Pancreas (tissue), 10 donors: ENCODE results near the gene PER1. TPM values are rescaled to one million over a fixed set of nuclear protein-coding genes. Genes with fewer than 3 reads are reported as not detected.
A peak's percentile ranks its signal among the peaks of the same experiment; 100 is the strongest.

Source experiments
- ATAC-seq, 4 donors: fragments of 200-7000 bp; cut with Tn5 transposase; one replicate each; pipeline versions ENCODE4 v1.8.0 to v1.9.1; 2020; ENCODE audit warnings: mild to moderate bottlenecking in 4 of 4, moderate library complexity in 4 of 4
- DNase-seq, 6 donors: peaks; one replicate each; pipeline ENCODE4 v3.0.0-alpha.2; 2020
- FAIRE-seq: peaks from 2 replicates; lab custom pipeline; 2012; peaks lifted over from hg19 to GRCh38; lab: Jason Lieb, UNC
- H3K27ac ChIP-seq, 4 donors: fragments of 200-600 bp; sonication (generic); 1 replicate in 3 of 4; 2 replicates in 1 of 4; pipeline versions ENCODE4 v1.5.0 to v1.8.0; 2020
- H3K27me3 ChIP-seq, 4 donors: fragments of 200-600 bp; one replicate each; pipeline ENCODE4 v1.8.0; 2021
- H3K36me3 ChIP-seq, 3 donors: fragments of 200-600 bp; sonication (generic) in 1 of 3; one replicate each; pipeline versions ENCODE4 v1.5.0 to v1.8.0; 2020 to 2021
- H3K4me1 ChIP-seq, 3 donors: fragments of 200-600 bp; one replicate each; pipeline ENCODE4 v1.8.0; 2021
- H3K4me3 ChIP-seq, 4 donors: fragments of 200-600 bp; sonication (generic) in 2 of 4; one replicate each; pipeline versions ENCODE4 v1.5.0 to v1.8.0; 2020 to 2021
- H3K9me3 ChIP-seq, 4 donors: fragments of 200-600 bp; one replicate each; pipeline ENCODE4 v1.8.0; 2021
- WGBS, 2 donors: extraction: QIAGEN DNeasy Blood & Tissue Kit; methylation state at CpG; one replicate each; pipeline ENCODE4 v1.1.7; 2013; 5-methylcytosine and 5-hydroxymethylcytosine counted together
- intact Hi-C, 3 donors: fragments of 100-400 bp; cut with DNase I; formaldehyde crosslinking; loops; one replicate each; pipeline versions ENCODE4 v1.11.1 to v1.14.2; 2022
- polyA plus RNA-seq, 2 donors: library from polyadenylated mRNA; stranded (reverse); fragments of 200-250 nt; gene quantifications; one replicate each; pipeline ENCODE4 v1.2.3, GENCODE V29; 2013
- total RNA-seq, 6 donors: library from RNA; stranded (reverse); fragmentation: NEBNext Ultra II Directional in 4 of 6; extraction: Animal tissue kit (Norgen Biotek cat#: 25700) in 4 of 6; gene quantifications; one replicate each; pipeline versions ENCODE4 v1.2.1 to v1.2.4, GENCODE V29; 2021 to 2023
- TF ChIP-seq, protein P1 (sequence below), 4 donors: fragments of 200-600 bp; sonication (generic) in 3 of 4; IDR thresholded peaks; one replicate each; pipeline versions ENCODE4 v1.5.0 to v1.8.0; 2021; ENCODE audit warnings: antibody characterized with exemption in 4 of 4
- donor health status: healthy with polysubstance abuse.
- donor health status: DM: no; HTN: no; CAD: no; lungs with moderate emphysema.
- donor health status: DM: no; HTN: no; CAD: no.
- donor health status: control.
- donor health status: control.
- donor health status: Bipolar disorder and iron deficiency.
- donor health status: DM: yes; HTN: yes; CAD: no.
- donor health status: DM: no; HTN: no; CAD: no.
- donor health status: DM: no; HTN: no; CAD: no.
- donor health status: DM: yes; HTN: yes; CAD: no.

The PER1 gene
- total and polyA plus RNA-seq, 8 donors: 17.5 to 158 (median 95.1) TPM

DNA sequence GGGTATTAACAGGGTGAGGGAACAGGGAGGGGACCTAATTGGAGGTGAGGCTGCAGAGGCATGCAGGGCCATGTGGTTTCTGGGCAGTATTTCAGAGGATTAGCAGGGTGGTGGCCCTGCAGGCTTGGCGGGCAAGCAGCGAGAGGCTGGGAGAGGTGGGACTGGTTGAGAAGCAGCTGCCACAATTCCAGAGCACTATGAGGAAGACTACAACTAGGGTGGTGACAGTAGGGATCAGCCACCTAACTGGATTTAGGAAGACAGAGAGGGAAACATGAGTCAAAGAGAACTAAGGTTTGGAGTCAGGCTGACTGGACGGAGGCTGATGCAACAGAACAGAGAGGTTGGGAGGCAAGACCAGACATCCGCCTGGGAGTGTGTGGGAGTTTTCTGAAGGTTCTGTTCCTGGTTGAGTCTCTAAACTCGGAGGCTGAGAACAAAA is 46.2 kb downstream of the PER1 start:
- intact Hi-C loops: no loop called here
- FAIRE-seq (no peak), ATAC-seq (no peak), DNase-seq (no peak)
- WGBS, 2 donors: 72 to 78% methylated on average over 5 of the region's 5 CpGs
- no peaks in the 10 kb centered on the region for H3K27me3 ChIP-seq
- no peak overlapping the region for H3K27ac ChIP-seq
- no peak overlapping the region for H3K4me3 ChIP-seq
- TF ChIP-seq, protein P1, sequence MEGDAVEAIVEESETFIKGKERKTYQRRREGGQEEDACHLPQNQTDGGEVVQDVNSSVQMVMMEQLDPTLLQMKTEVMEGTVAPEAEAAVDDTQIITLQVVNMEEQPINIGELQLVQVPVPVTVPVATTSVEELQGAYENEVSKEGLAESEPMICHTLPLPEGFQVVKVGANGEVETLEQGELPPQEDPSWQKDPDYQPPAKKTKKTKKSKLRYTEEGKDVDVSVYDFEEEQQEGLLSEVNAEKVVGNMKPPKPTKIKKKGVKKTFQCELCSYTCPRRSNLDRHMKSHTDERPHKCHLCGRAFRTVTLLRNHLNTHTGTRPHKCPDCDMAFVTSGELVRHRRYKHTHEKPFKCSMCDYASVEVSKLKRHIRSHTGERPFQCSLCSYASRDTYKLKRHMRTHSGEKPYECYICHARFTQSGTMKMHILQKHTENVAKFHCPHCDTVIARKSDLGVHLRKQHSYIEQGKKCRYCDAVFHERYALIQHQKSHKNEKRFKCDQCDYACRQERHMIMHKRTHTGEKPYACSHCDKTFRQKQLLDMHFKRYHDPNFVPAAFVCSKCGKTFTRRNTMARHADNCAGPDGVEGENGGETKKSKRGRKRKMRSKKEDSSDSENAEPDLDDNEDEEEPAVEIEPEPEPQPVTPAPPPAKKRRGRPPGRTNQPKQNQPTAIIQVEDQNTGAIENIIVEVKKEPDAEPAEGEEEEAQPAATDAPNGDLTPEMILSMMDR (IDR thresholded peaks at IDR 0.05): no peak
- H3K4me1 ChIP-seq: peaks cover 0 to 4% (median 0%) of the 10 kb centered on the region in 3 donors
- H3K9me3 ChIP-seq: no peaks in the 10 kb centered on the region
- no peaks in the 10 kb centered on the region for H3K36me3 ChIP-seq

GRCh38 chr17:8104911-8105310 is 47.3 kb downstream of the PER1 start:
- H3K4me1 ChIP-seq: peaks cover 0 to 3% (median 0%) of the 10 kb centered on the region in 3 donors
- ATAC-seq: no peak
- TF ChIP-seq, protein P1 (IDR thresholded peaks at IDR 0.05): no peak
- FAIRE-seq: no peak
- H3K9me3 ChIP-seq: no peaks in the 10 kb centered on the region
- intact Hi-C loops: no loop called here
- no peaks in the 10 kb centered on the region for H3K36me3 ChIP-seq
- H3K4me3 ChIP-seq: no peak overlapping the region
- no peaks in the 10 kb centered on the region for H3K27me3 ChIP-seq
- no peak overlapping the region for H3K27ac ChIP-seq
- no peak for DNase-seq
- WGBS, 2 donors: 69 to 77% methylated on average over 8 of the region's 8 CpGs

DNA sequence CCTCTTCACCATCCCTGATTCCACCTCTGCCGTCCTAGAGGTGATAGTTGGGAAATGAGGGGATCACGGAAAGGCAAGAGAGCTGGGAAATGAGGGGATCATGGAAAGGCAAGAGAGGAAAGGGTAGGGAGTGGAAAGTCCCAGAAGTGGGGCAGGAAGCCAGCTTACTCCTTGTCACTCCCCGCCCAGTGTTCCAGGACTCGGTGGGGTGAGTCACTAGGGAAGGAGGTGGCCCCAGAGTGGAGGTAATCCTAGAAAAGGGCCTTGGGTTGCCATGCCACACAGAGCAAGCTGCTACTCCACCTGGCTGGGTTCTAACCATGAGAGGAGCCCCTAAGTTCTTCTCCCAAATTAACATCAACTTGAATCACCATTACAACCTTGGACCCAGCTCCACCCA is 48.7 kb downstream of the PER1 start:
- no peak overlapping the region for H3K27ac ChIP-seq
- no peaks in the 10 kb centered on the region for H3K27me3 ChIP-seq
- no peak overlapping the region for H3K4me3 ChIP-seq
- no peaks in the 10 kb centered on the region for H3K9me3 ChIP-seq
- TF ChIP-seq, protein P1 (IDR thresholded peaks at IDR 0.05): no peak
- H3K4me1 ChIP-seq: no peaks in the 10 kb centered on the region
- DNase-seq (no peak), FAIRE-seq (no peak), ATAC-seq (peak in 3 of 4 donors; percentile 35 to 56 (median 35))
- no peaks in the 10 kb centered on the region for H3K36me3 ChIP-seq
- intact Hi-C loops: no loop called here
- WGBS, 2 donors: 74 to 87% methylated on average over 4 of the region's 4 CpGs

GRCh38 chr17:8101721-8102120 is 50.5 kb downstream of the PER1 start:
- no peaks in the 10 kb centered on the region for H3K27me3 ChIP-seq
- no peak for ATAC-seq
- H3K4me3 ChIP-seq: no peak overlapping the region
- no peak overlapping the region for H3K27ac ChIP-seq
- no peak for DNase-seq
- WGBS, 2 donors: 61 to 82% methylated on average over 6 of the region's 6 CpGs
- H3K9me3 ChIP-seq: no peaks in the 10 kb centered on the region
- FAIRE-seq: no peak
- H3K36me3 ChIP-seq: no peaks in the 10 kb centered on the region
- H3K4me1 ChIP-seq: no peaks in the 10 kb centered on the region
- TF ChIP-seq, protein P1 (IDR thresholded peaks at IDR 0.05): no peak
- intact Hi-C loops: no loop called here

DNA sequence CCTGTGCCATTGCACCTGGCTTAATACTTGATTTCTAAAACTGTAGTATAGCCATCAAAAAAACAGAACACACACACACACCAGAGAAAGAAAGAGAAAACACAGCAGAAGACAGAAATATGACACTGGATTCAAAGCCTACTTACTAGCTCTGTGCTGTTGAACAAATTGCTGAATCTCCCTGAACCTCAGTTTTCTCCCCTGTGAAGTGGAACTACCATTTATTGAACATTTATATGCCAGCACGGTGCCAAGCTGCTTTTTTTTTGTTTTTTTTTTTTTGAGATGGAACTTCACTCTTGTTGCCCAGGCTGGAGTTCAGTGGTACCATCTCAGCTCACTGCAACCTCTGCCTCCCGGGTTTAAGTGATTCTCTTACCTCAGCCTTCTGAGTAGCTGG is 51.4 kb downstream of the PER1 start:
- H3K27me3 ChIP-seq: no peaks in the 10 kb centered on the region
- H3K4me3 ChIP-seq: no peak overlapping the region
- H3K36me3 ChIP-seq: no peaks in the 10 kb centered on the region
- intact Hi-C loops: no loop called here
- no peaks in the 10 kb centered on the region for H3K4me1 ChIP-seq
- 74 to 77% methylated on average over 2 of the region's 2 CpGs for WGBS, 2 donors
- DNase-seq: no peak
- no peak overlapping the region for H3K27ac ChIP-seq
- TF ChIP-seq, protein P1 (IDR thresholded peaks at IDR 0.05): no peak
- H3K9me3 ChIP-seq: no peaks in the 10 kb centered on the region
- FAIRE-seq: no peak
- ATAC-seq: no peak
